HFF-Myc (cell line): ENCODE data around the gene KRT6A.

Experiments
- DNase-seq: peaks from one replicate; pipeline ENCODE4 v3.0.0-alpha.2; 2011; ENCODE audit warnings: low read depth; ENCODE audit errors: extremely low read depth
- H3K4me3 ChIP-seq: replicated peaks from 2 replicates; pipeline ENCODE4 v1.5.1; 2011; ENCODE audit warnings: low read depth, mild to moderate bottlenecking, control low read depth, low read length
- CTCF ChIP-seq: IDR thresholded peaks from 2 replicates; pipeline ENCODE4 v1.5.1; 2012; ENCODE audit warnings: mild to moderate bottlenecking, low read depth, low read length, control low read depth; ENCODE audit errors: missing control alignments

The KRT6A gene

DNA sequence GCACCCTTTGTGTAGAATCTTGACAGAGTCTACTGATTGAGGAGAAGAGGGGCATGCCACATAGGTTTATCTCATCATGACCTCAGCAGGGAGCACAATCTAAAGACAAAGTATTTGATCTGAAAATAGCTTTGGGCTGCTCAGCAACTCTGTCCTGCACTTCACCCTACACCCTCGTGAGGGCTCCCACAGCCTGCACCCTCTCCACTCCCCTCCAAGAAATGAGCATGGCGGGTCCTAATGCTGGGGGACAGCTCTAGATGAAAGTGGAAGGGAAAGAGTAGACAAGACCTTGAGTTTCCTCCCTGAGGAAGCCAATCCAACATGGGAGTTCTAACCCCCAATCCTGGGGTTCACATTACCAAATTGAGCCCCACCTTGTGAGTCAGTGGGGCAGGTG, 37.8 kb upstream of the KRT6A start:
- TF ChIP-seq CTCF: no peak
- H3K4me3 ChIP-seq: no peak overlapping the region
- no peak for DNase-seq

DNA sequence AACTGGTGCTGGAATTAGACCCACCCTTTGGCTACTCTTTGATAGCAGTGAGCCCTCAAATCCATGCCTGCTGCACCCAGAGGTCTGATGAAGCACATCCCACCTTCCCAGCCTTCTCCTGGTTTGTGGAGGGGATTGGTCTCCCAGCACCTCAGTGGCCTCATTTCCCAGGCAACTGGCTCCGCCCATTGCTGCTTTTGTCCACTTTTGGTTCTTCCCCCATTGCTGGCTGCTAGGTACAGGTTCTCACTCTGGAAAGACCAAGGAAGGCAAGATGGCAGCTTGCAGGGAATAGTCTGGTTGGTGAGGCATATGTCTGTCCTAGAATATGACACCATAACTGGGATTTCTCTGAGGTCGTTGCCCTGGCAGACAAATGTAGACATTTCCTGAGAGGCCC, 37.3 kb upstream of the KRT6A start:
- no peak for DNase-seq
- no peak overlapping the region for H3K4me3 ChIP-seq
- TF ChIP-seq CTCF: no peak

- TF ChIP-seq CTCF: no peak
These were observed 36.8 kb upstream of the KRT6A start for GRCh38 chr12:52529846-52530245.

DNA sequence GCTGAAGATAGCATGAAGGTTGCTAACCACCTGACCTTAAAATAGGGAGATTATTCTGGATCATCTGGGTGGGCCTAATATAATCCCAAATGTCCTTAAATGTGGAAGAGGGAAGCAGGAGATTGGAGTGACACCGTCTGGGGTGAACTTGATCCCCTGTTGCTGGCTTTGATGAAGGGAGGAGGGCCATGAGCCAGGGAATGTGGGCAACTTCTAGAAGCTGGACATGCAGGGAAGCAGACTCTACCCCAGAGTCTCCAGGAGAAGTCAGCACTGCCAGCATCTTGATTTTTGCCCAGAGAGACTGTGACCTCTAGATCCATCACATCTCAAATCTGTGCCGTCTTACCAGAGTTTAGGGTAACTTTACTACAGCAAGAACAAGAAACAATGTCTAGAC, 36.4 kb upstream of the KRT6A start:
- DNase-seq: no peak
- no peak for TF ChIP-seq CTCF
- H3K4me3 ChIP-seq: no peak overlapping the region

More at GRCh38 chr12:52529846-52530245, 36.8 kb upstream of the KRT6A start:
- no peak overlapping the region for H3K4me3 ChIP-seq
- DNase-seq: no peak

DNA sequence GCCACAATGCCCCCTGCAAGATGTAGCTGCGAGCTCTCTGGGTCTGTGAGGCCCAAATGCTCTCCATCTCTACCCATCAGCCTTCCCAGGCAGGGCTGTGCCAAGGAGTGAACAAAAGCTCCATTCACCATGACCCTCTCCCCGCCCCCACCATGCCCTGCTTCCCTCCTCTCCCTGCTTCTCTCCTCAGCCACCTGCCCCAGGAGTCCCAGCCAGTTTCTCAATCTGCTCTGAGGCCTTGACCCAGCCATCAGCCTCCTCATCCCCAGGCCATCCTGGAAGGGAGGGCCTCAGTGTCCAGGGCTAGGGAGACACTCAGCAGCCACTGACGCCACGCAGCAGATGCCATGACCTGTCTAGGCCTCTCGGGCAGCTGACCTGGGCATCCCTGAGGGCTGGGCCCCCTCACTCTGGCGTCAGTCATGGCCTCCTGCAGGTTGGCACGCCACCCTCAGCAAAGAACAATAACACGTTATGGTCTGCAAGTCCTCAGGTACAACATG, 35.6 kb upstream of the KRT6A start:
- TF ChIP-seq CTCF: no peak
- DNase-seq: no peak
- H3K4me3 ChIP-seq: no peak overlapping the region

- no peak for DNase-seq
- H3K4me3 ChIP-seq: no peak overlapping the region
- TF ChIP-seq CTCF: no peak
These were observed 34.2 kb upstream of the KRT6A start for GRCh38 chr12:52527121-52527800.

GRCh38 chr12:52526511-52526951, 33.5 kb upstream of the KRT6A start:
- no peak for DNase-seq
- no peak for TF ChIP-seq CTCF
- H3K4me3 ChIP-seq: no peak overlapping the region
